HCT116 (cell line): ENCODE measurements around the gene FHL3. TPM values are rescaled to one million over a fixed set of nuclear protein-coding genes. Genes with fewer than 3 reads are reported as not detected.
A peak's percentile ranks its signal among the peaks of the same experiment; 100 is the strongest.

Experiments used
- ATAC-seq: fragments of 200-7000 bp; cut with Tn5 transposase; 2 replicates; pipeline ENCODE4 v1.9.1; 2020; ENCODE audit warnings: mild to moderate bottlenecking, moderate library complexity
- BruUV-seq: library from RNA; stranded (reverse); fragments of 400-500 nt; replicated peaks from 2 replicates; lab custom pipeline; 2021; lab: Mats Ljungman, UMichigan
- CTCF ChIA-PET: fragments of 300-600 bp; sonication (Branson Sonifier 250); formaldehyde crosslinking; loops from one replicate; lab custom pipeline; 2021; ENCODE audit warnings: antibody characterized with exemption; lab: Charles Lee
- POLR2A ChIA-PET: fragments of 300-600, 350-600 bp; sonication (Branson Sonifier 250); formaldehyde crosslinking; loops from one replicate; lab custom pipeline; 2021; ENCODE audit warnings: antibody characterized with exemption; lab: Charles Lee
- RAD21 ChIA-PET, 2 experiments: fragments of 300-600 bp; sonication (Branson Sonifier 250); formaldehyde crosslinking; loops; one replicate each; lab custom pipeline; 2023; ENCODE audit warnings: low total read pairs in 2 of 2; ENCODE audit not compliant: uncharacterized antibody in 2 of 2, unreplicated experiment in 2 of 2, low non-redundant PET in 1 of 2; lab: Charles Lee
- DNase-seq: peaks from one replicate; pipeline ENCODE4 v3.0.0-alpha.2; 2010; ENCODE audit warnings: low read depth, low spot score
- H2AFZ ChIP-seq: fragments of 200-600 bp; shearing (Covaris generic), sonication (generic); 2 replicates; pipeline ENCODE4 v1.6.1; 2017; ENCODE audit warnings: low read depth, mixed run types, mixed read lengths, antibody characterized with exemption, low read length; ENCODE audit not compliant: poor library complexity, severe bottlenecking
- H3K27ac ChIP-seq: 2 replicates; pipeline ENCODE4 v1.5.1; 2012; ENCODE audit warnings: low read depth, low read length
- H3K27me3 ChIP-seq: fragments of 200-600 bp; sonication (generic); 2 replicates; pipeline ENCODE4 v1.6.1; 2016; ENCODE audit warnings: mixed run types, low read length, mixed read lengths; ENCODE audit not compliant: insufficient read depth
- H3K36me3 ChIP-seq, 2 experiments: fragments of 200-500 bp in 1 of 2; fragments of 200-600 bp in 1 of 2; sonication (Bioruptor generic) in 1 of 2; sonication (generic) in 1 of 2; 2 replicates each; pipeline versions ENCODE4 v1.5.1 to v1.6.1; 2014 to 2016; ENCODE audit warnings: low read length in 2 of 2, inconsistent platforms in 1 of 2, mixed read lengths in 1 of 2, mixed run types in 1 of 2; ENCODE audit not compliant: insufficient read depth in 2 of 2, control insufficient read depth in 1 of 2
- H3K4me1 ChIP-seq, 2 experiments: fragments of 200-600 bp in 1 of 2; sonication (generic) in 1 of 2; 2 replicates each; pipeline versions ENCODE4 v1.5.1 to v1.6.1; 2012 to 2017; ENCODE audit warnings: low read length in 2 of 2, inconsistent platforms in 1 of 2, mild to moderate bottlenecking in 1 of 2, mixed read lengths in 1 of 2, mixed run types in 1 of 2, moderate library complexity in 1 of 2; ENCODE audit not compliant: insufficient read depth in 2 of 2, control insufficient read depth in 1 of 2
- H3K4me2 ChIP-seq: fragments of 200-600 bp; sonication (generic); 2 replicates; pipeline ENCODE4 v1.6.1; 2017; ENCODE audit warnings: mixed run types, low read length, mixed read lengths
- H3K4me3 ChIP-seq, 2 experiments: fragments of 200-600 bp in 1 of 2; sonication (generic) in 1 of 2; replicated peaks in 1 of 2; 2 replicates each; pipeline ENCODE4 v1.5.1; 2011 to 2016; ENCODE audit warnings: low read length in 2 of 2, control low read depth in 1 of 2, low read depth in 1 of 2, mild to moderate bottlenecking in 1 of 2, mixed read lengths in 1 of 2, mixed run types in 1 of 2
- H3K79me2 ChIP-seq: fragments of 200-600 bp; sonication (generic); 2 replicates; pipeline ENCODE4 v1.6.1; 2017; ENCODE audit warnings: mild to moderate bottlenecking, mixed run types, low read length, moderate library complexity, mixed read lengths; ENCODE audit not compliant: insufficient read depth
- H3K9ac ChIP-seq: fragments of 200-600 bp; sonication (generic); 2 replicates; pipeline ENCODE4 v1.6.1; 2016; ENCODE audit warnings: low read length, mixed read lengths
- H3K9me2 ChIP-seq: fragments of 200-600 bp; sonication (generic), shearing (Covaris generic); 2 replicates; pipeline ENCODE4 v1.6.1; 2017; ENCODE audit warnings: mixed run types, mild to moderate bottlenecking, moderate library complexity; ENCODE audit not compliant: insufficient read depth
- H3K9me3 ChIP-seq, 2 experiments: fragments of 200-500 bp in 1 of 2; fragments of 200-600 bp in 1 of 2; sonication (Bioruptor generic) in 1 of 2; sonication (generic) in 1 of 2; 2 replicates each; pipeline ENCODE4 v1.6.1; 2014 to 2017; ENCODE audit warnings: low read length in 2 of 2, mixed read lengths in 2 of 2, inconsistent platforms in 1 of 2, low read depth in 1 of 2, mild to moderate bottlenecking in 1 of 2, mixed run types in 1 of 2, moderate library complexity in 1 of 2; ENCODE audit not compliant: control insufficient read depth in 1 of 2, insufficient read depth in 1 of 2
- H4K20me1 ChIP-seq: fragments of 200-600 bp; sonication (generic), shearing (Covaris generic); 2 replicates; pipeline ENCODE4 v1.6.1; 2017; ENCODE audit warnings: mixed run types, mild to moderate bottlenecking, moderate library complexity; ENCODE audit not compliant: insufficient read depth
- CEBPB ChIP-seq: IDR thresholded peaks from 2 replicates; pipeline ENCODE4 v1.6.1; 2012; ENCODE audit warnings: low read depth
- EZH2 ChIP-seq: fragments of 200-600 bp; sonication (generic); IDR thresholded peaks from 2 replicates; pipeline ENCODE4 v1.6.1; 2017; ENCODE audit warnings: antibody characterized with exemption, mixed run types
- MAX ChIP-seq: IDR thresholded peaks from 2 replicates; pipeline ENCODE4 v1.6.1; 2012
- RAD21 ChIP-seq: IDR thresholded peaks from 2 replicates; pipeline ENCODE4 v1.6.1; 2012; ENCODE audit warnings: low read depth, mild to moderate bottlenecking
- ZBTB33 ChIP-seq: IDR thresholded peaks from 2 replicates; pipeline ENCODE4 v1.6.1; 2011; ENCODE audit warnings: mild to moderate bottlenecking, low read length, moderate library complexity; ENCODE audit not compliant: insufficient replicate concordance; ENCODE audit errors: extremely low read depth
- ZFX ChIP-seq: fragments of 450-650 bp; IDR thresholded peaks from 2 replicates; pipeline ENCODE4 v1.6.1; 2017
- intact Hi-C: fragments of 100-400 bp; cut with micrococcal nuclease; formaldehyde crosslinking; loops from 2 replicates; pipeline ENCODE4 v1.10.0; 2022
- total RNA-seq: library from RNA; stranded (reverse); gene quantifications from one replicate; pipeline ENCODE4 v1.2.1, GENCODE V29; 2021; ENCODE audit not compliant: unreplicated experiment
- TF ChIP-seq, protein P1 (sequence below): IDR thresholded peaks from 2 replicates; pipeline ENCODE4 v1.6.1; 2012; ENCODE audit warnings: low read depth
- TF ChIP-seq, protein P2 (sequence below), 3 experiments: fragments of 200-600 bp in 1 of 3; sonication (generic) in 1 of 3; IDR thresholded peaks in 2 of 3; conservative IDR thresholded peaks in 1 of 3; 2 replicates each; pipeline ENCODE4 v1.5.1; 2012 to 2017; ENCODE audit warnings: low read depth in 2 of 3, low read length in 2 of 3, antibody characterized with exemption in 1 of 3, borderline replicate concordance in 1 of 3, control low read depth in 1 of 3, mild to moderate bottlenecking in 1 of 3, mixed read lengths in 1 of 3, mixed run types in 1 of 3, moderate library complexity in 1 of 3; ENCODE audit not compliant: insufficient read depth in 1 of 3

Gene FHL3
- total RNA-seq, 1 experiment from 2014 or later: 22.5 TPM

GRCh38 chr1:38018864-38019343, 13.6 kb upstream of the FHL3 start:
- H3K4me1 ChIP-seq: peaks cover 5 to 7% of the 10 kb centered on the region in 2 experiments; a peak in 3 of 4 replicates
- no TSS peak for BruUV-seq
- TF ChIP-seq RAD21: peak; percentile 76
- no peak for TF ChIP-seq ZFX
- TF ChIP-seq EZH2: no peak
- TF ChIP-seq ZBTB33: no peak
- peak; percentile 38; the same call in 1 of the 2 replicates for TF ChIP-seq MAX
- TF ChIP-seq, protein P1, sequence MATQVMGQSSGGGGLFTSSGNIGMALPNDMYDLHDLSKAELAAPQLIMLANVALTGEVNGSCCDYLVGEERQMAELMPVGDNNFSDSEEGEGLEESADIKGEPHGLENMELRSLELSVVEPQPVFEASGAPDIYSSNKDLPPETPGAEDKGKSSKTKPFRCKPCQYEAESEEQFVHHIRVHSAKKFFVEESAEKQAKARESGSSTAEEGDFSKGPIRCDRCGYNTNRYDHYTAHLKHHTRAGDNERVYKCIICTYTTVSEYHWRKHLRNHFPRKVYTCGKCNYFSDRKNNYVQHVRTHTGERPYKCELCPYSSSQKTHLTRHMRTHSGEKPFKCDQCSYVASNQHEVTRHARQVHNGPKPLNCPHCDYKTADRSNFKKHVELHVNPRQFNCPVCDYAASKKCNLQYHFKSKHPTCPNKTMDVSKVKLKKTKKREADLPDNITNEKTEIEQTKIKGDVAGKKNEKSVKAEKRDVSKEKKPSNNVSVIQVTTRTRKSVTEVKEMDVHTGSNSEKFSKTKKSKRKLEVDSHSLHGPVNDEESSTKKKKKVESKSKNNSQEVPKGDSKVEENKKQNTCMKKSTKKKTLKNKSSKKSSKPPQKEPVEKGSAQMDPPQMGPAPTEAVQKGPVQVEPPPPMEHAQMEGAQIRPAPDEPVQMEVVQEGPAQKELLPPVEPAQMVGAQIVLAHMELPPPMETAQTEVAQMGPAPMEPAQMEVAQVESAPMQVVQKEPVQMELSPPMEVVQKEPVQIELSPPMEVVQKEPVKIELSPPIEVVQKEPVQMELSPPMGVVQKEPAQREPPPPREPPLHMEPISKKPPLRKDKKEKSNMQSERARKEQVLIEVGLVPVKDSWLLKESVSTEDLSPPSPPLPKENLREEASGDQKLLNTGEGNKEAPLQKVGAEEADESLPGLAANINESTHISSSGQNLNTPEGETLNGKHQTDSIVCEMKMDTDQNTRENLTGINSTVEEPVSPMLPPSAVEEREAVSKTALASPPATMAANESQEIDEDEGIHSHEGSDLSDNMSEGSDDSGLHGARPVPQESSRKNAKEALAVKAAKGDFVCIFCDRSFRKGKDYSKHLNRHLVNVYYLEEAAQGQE: no peak
- TF ChIP-seq CEBPB: 0 out of 2 replicates have a peak, but pooled peaks have one; percentile 20
- TF ChIP-seq, protein P2, sequence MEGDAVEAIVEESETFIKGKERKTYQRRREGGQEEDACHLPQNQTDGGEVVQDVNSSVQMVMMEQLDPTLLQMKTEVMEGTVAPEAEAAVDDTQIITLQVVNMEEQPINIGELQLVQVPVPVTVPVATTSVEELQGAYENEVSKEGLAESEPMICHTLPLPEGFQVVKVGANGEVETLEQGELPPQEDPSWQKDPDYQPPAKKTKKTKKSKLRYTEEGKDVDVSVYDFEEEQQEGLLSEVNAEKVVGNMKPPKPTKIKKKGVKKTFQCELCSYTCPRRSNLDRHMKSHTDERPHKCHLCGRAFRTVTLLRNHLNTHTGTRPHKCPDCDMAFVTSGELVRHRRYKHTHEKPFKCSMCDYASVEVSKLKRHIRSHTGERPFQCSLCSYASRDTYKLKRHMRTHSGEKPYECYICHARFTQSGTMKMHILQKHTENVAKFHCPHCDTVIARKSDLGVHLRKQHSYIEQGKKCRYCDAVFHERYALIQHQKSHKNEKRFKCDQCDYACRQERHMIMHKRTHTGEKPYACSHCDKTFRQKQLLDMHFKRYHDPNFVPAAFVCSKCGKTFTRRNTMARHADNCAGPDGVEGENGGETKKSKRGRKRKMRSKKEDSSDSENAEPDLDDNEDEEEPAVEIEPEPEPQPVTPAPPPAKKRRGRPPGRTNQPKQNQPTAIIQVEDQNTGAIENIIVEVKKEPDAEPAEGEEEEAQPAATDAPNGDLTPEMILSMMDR (IDR thresholded peaks at IDR 0.05 in 2 of 3, conservative IDR thresholded peaks at IDR 0.05 in 1 of 3; ENCODE audit: borderline replicate concordance in 1 of 3, insufficient read depth in 1 of 3, low read depth in 2 of 3, low read length in 2 of 3): peak; percentile 58 to 78 (median 65)
- peaks cover 60 to 84% of the 10 kb centered on the region in 2 experiments for H3K36me3 ChIP-seq
- H3K9me3 ChIP-seq: no peaks in the 10 kb centered on the region
- H3K79me2 ChIP-seq: peaks cover 74% of the 10 kb centered on the region
- H3K27me3 ChIP-seq: no peaks in the 10 kb centered on the region
- H3K27ac ChIP-seq: no peak overlapping the region
- H3K9ac ChIP-seq: no peak overlapping the region
- ChIA-PET CTCF (interaction anchor here (0.5 to 1.1 kb wide), 6 partner anchors 10 to 502 kb away, joined by 3 to 5 read pairs (median 3); no protein-coding TSS in a partner anchor), POLR2A (no interaction called here), RAD21 (no interaction called here)
- H3K9me2 ChIP-seq: no peaks in the 10 kb centered on the region
- intact Hi-C loops: loop anchor here (1.0 kb wide), 1 partner anchor 129 kb away; no protein-coding TSS in a partner anchor
- no peak overlapping the region for H3K4me3 ChIP-seq
- no peak overlapping the region for H2AFZ ChIP-seq
- DNase-seq (no peak), ATAC-seq (peak; percentile 71)
- peaks cover 3% of the 10 kb centered on the region; the same call in 1 of the 2 replicates for H4K20me1 ChIP-seq
- H3K4me2 ChIP-seq: no peak overlapping the region
